Measurements from ENCODE around the gene USP22.

The USP22 gene

GRCh38 chr17:21019976-21020586 lies 22.7 kb downstream of the USP22 start:
- no peak for DNase-seq (ENCODE audit: low read depth)

- DNase-seq (ENCODE audit: low read depth) = no peak
Measured at GRCh38 chr17:21018894-21019293, 23.9 kb downstream of the USP22 start.

GRCh38 chr17:21017861-21018260 lies 24.9 kb downstream of the USP22 start:
- no peak for DNase-seq (ENCODE audit: low read depth)

GRCh38 chr17:21017256-21017655 lies 25.6 kb downstream of the USP22 start:
- DNase-seq (ENCODE audit: low read depth) = no peak

GRCh38 chr17:21016826-21017225 lies 26.0 kb downstream of the USP22 start:
- DNase-seq (ENCODE audit: low read depth) = no peak

- no peak for DNase-seq (ENCODE audit: low read depth)
Measured at GRCh38 chr17:21015564-21015963, 27.2 kb downstream of the USP22 start.

GRCh38 chr17:21014498-21014897 lies 28.3 kb downstream of the USP22 start:
- DNase-seq (ENCODE audit: low read depth) = no peak

- DNase-seq (ENCODE audit: low read depth) = no peak
Measured at GRCh38 chr17:21013983-21014382, 28.8 kb downstream of the USP22 start.

- no peak for DNase-seq (ENCODE audit: low read depth)
Measured at GRCh38 chr17:21012736-21013135, 30.1 kb downstream of the USP22 start.

- no peak for DNase-seq (ENCODE audit: low read depth)
Measured at GRCh38 chr17:21010705-21011596, 31.9 kb downstream of the USP22 start.

GRCh38 chr17:21008992-21009671 lies 33.7 kb downstream of the USP22 start:
- no peak for DNase-seq (ENCODE audit: low read depth)

GRCh38 chr17:21008160-21008915 lies 34.5 kb downstream of the USP22 start:
- DNase-seq (ENCODE audit: low read depth) = no peak

GRCh38 chr17:21007646-21008045 lies 35.2 kb downstream of the USP22 start:
- DNase-seq (ENCODE audit: low read depth) = no peak

GRCh38 chr17:21005803-21006202 lies 37.0 kb downstream of the USP22 start:
- DNase-seq (ENCODE audit: low read depth) = no peak

- DNase-seq (ENCODE audit: low read depth) = no peak
Measured at GRCh38 chr17:21005367-21005766, 37.4 kb downstream of the USP22 start.

- DNase-seq (ENCODE audit: low read depth) = no peak
Measured at GRCh38 chr17:21004016-21004930, 38.5 kb downstream of the USP22 start.

- DNase-seq (ENCODE audit: low read depth) = no peak
Measured at GRCh38 chr17:21003007-21003621, 39.7 kb downstream of the USP22 start.

- no peak for DNase-seq (ENCODE audit: low read depth)
Measured at GRCh38 chr17:21002309-21003006, 40.4 kb downstream of the USP22 start.

- DNase-seq (ENCODE audit: low read depth) = no peak
Measured at GRCh38 chr17:21001813-21002221, 41.0 kb downstream of the USP22 start.
